Measurements from ENCODE around the gene CDC45.
"Not testable (repeated sequence)": the region's sequence is repeated elsewhere in the genome, so short reads cannot be mapped to it uniquely, and the experiment has no call there.

CDC45 gene

GRCh38 chr22:19527861-19528417, 48.2 kb downstream of the CDC45 start:
- DNase-seq (ENCODE audit: low spot score), result no peak

GRCh38 chr22:19529811-19530210, 50.1 kb downstream of the CDC45 start:
- DNase-seq (ENCODE audit: low spot score), result no peak

DNA sequence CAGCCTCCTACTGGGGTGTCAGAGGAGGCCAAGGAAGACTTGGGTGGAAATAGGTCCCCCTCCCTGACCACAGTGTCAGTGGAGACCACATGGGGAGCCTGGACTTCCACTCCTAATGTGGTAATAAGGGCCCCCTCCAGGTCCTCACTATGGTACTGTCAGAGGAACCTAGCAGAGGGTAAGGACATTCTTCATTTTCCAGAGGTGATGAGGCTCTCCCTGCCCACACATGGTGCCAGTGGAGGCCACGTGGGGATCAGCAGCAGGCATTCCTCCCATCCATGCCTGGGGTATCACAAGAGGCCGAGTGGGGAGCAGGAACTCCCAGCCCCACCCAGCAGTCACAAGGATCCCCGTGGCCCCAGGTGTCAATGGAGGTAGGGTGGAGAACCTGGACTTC, 51.0 kb downstream of the CDC45 start:
- DNase-seq (ENCODE audit: low spot score), result no peak

DNA sequence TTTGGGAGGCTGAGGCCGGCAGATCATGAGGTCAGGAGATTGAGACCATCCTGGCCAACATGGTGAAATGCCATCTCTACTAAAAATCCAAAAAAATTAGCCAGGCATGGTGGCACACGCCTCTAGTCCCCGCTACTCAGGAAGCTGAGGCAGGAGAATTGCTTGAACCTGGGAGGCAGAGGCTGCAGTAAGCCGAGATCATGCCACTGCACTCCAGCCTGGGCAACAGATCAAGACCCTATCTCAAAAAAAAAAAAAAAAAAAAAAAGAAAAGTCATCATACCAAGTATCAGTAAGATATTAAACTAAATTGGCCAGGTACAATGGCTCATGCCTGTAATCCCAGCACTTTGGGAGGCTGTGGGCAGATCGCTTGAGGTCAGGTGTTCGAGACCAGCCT, 51.6 kb downstream of the CDC45 start:
- not testable (repeated sequence) for DNase-seq (ENCODE audit: low spot score)

DNA sequence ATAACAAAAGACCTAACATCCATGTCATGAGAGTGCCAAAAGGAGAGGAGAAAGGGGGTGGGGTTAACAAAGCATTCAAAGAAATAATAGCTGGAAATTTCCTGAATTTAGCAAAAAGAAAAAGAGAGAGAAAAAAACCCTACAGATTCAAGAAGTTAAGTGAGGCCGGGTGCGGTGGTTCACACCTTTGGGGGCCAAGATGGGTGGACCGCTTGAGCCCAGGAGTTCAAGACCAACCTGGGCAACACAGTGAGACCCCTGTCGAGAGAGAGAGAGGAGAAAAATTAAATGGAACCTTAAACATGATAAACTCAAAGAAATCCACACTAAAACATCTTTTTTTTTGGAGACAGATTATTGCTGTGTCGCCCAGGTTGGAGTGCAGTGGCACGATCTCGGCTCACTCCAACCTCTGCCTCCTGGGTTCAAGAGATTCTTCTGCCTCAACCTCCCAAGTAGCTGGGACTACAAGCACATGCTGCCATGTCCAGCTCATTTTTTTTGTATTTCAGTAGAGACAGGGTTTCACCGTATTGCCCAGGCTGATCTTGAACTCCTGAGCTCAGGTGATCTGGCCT, 53.4 kb downstream of the CDC45 start:
- DNase-seq (ENCODE audit: low spot score), result no peak

- no peak for DNase-seq (ENCODE audit: low spot score)
Observed at GRCh38 chr22:19533857-19534256, 54.1 kb downstream of the CDC45 start.

DNA sequence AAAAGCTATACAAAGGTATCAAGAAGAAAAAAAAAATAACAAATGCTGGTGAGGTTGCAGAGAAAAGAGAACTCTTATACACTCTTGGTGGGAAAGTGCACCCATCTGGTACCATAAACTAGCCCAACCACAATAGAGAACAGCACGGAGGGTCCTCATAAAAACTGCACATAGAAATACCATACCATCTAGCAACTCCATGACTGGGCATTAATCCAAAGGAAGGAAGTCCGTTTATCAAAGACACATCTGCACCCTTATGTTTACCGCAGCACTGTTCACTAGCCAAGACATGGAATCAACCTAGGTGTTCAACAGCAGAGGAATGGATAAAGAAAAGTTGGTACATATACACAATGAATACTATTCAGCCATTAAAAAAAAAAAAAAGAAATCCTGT, 55.3 kb downstream of the CDC45 start:
- no peak for DNase-seq (ENCODE audit: low spot score)

DNA sequence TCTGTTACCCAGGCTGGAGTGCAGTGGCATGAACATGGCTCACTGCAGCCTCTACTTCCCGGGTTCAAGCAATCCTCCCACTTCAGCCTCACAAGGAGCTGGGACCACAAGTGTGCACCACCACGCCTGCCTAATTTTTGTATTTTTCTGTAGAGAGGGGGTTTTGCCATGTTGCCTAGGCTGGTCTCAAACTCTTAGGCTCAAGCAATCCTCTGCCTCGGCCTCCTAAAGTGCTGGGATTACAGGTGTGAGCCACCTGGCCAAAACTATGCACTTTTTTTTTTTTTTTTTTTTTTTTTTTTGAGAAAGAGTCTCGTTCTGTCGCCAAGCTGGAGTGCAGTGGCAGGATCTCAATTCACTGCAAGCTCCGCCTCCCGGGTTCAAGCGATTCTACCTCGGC, 56.8 kb downstream of the CDC45 start:
- DNase-seq (ENCODE audit: low spot score), result no peak

DNA sequence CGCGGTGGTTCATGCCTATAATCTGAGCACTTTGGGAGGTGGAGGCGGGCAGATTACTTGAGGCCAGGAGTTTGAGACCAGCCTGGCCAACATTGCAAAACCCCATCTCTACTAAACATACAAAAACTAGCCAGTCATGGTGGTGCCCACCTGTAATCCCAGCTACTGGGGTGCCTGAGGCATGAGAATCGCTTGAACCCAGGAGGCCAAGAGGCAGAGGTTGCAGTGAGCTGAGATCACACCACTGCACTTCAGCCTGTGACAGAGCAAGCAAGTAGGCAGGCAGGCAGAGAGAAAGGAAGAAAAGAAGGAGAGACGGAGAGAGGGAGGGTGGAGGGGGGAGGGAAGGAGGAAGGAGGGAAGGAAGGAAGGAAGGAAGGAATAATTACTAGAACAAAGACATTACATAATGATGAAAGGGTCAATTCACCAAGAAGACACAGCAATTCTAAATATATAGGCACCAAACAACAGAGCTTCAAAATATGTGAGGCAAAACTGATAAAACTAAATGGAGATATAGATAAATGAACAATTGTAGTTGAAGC, 58.3 kb downstream of the CDC45 start:
- DNase-seq (ENCODE audit: low spot score), result no peak

GRCh38 chr22:19540394-19540793, 60.7 kb downstream of the CDC45 start:
- DNase-seq (ENCODE audit: low spot score), result no peak

- no peak for DNase-seq (ENCODE audit: low spot score)
Observed at GRCh38 chr22:19543970-19544708, 64.4 kb downstream of the CDC45 start.

DNA sequence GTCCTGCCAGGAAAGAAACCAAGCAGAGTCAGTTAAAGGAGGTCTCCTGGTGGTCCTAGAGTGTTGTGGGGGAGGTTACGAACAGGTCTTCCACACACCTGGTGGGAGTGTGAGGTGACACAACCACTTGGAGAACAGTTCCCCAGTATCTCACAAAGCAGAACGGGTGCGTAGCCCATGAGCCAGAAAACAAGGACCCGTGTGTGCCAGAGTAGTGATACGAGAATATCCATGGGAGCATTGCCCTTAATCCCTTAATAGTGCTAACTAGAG, 66.2 kb downstream of the CDC45 start:
- no peak for DNase-seq (ENCODE audit: low spot score)

- DNase-seq (ENCODE audit: low spot score), result no peak
Observed at GRCh38 chr22:19546680-19547079, 67.0 kb downstream of the CDC45 start.

GRCh38 chr22:19547620-19548019, 67.9 kb downstream of the CDC45 start:
- DNase-seq (ENCODE audit: low spot score), result no peak

- DNase-seq (ENCODE audit: low spot score), result not testable (repeated sequence)
Observed at GRCh38 chr22:19548427-19548826, 68.7 kb downstream of the CDC45 start.

- DNase-seq (ENCODE audit: low spot score), result no peak
Observed at GRCh38 chr22:19548964-19549363, 69.2 kb downstream of the CDC45 start.

- DNase-seq (ENCODE audit: low spot score), result no peak
Observed at GRCh38 chr22:19549428-19549827, 69.7 kb downstream of the CDC45 start.

DNA sequence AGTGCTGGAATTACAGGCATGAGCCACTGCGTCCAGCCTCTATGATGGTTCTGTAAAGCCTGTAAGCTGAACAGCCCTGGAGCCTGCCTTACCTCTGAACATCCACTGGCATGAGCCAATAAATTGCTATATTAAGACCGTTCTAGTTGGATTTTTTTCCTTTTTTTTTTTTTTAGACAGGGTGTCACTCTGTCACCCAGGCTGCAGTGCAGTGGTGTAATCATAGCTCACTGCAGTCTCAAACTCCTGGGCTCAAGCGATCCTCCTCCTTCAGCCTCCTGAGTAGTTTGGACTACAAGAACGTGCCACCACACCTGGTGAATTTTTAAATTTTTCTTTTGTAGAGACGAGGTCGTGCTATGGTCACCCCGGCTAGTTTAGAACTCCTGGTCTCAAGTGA, 70.7 kb downstream of the CDC45 start:
- no peak for DNase-seq (ENCODE audit: low spot score)

- DNase-seq (ENCODE audit: low spot score), result no peak
Observed at GRCh38 chr22:19553201-19553600, 73.5 kb downstream of the CDC45 start.

GRCh38 chr22:19554834-19555404, 75.2 kb downstream of the CDC45 start:
- peak; percentile 22 for DNase-seq (ENCODE audit: low spot score)

GRCh38 chr22:19555651-19556050, 75.9 kb downstream of the CDC45 start:
- DNase-seq (ENCODE audit: low spot score), result no peak

GRCh38 chr22:19556963-19557545, 77.3 kb downstream of the CDC45 start:
- no peak for DNase-seq (ENCODE audit: low spot score)

DNA sequence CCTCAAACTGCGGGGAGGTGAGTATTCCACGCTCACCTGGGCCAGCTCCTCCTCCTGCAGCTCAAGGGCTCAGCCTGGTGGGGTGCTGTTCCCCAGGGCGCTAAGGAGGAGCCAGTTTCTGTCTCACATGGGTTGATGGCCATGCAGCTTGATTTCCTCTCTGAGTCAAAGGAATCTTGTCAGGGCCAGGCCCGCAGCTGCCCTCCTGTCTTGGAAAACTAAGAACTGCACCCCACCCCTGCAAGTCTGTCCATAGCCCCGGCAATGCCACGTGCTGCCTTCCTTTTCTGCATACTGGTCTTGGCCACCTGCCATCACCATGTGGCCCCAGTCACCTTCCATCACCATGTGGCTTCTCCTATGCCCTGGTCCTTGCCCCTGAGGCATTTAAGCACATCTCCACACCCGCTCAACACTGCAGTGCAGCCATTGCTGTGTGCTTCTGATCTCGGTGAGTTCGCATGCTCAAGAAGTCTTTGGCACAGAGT, 79.6 kb downstream of the CDC45 start:
- no peak for DNase-seq (ENCODE audit: low spot score)

All from LoVo (cell line).